Keratinocyte (primary cell): ENCODE data around the gene SLC6A16.

Experiments
- EZH2 ChIP-seq: IDR thresholded peaks from one replicate; pipeline ENCODE4 v1.6.1; 2012; ENCODE audit warnings: inconsistent platforms, mild to moderate bottlenecking, low read length, moderate library complexity
- TF ChIP-seq, protein P1 (sequence below), 3 experiments: IDR thresholded peaks in 1 of 3; conservative IDR thresholded peaks in 1 of 3; optimal IDR thresholded peaks in 1 of 3; 2 replicates in 2 of 3; 3 replicates in 1 of 3; pipeline versions ENCODE3 to v1.5.1; 2011; ENCODE audit warnings: low read length in 3 of 3, mild to moderate bottlenecking in 3 of 3, moderate library complexity in 2 of 3, control low read depth in 1 of 3, inconsistent platforms in 1 of 3; ENCODE audit not compliant: insufficient read depth in 2 of 3; ENCODE audit errors: extremely low read depth in 1 of 3

DNA sequence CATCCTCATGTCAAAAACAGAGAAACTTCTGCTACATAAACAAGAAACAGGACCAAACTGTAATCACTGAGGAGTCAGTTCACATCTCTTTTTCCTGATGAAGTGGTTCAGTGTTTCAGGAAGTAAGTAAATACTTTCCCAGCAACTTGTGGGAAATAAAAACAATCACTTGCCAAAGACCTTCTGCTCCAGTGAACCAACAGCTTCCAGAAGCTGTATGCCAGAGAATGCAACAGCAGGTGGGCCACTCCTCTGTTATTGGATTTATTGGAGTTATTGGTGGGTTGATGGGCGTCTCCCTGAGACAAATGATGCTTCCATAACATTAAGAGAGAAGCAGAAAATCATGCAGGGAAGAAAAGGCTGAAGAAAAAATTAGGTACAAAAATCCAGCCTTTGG is 9.9 kb downstream of the SLC6A16 start:
- TF ChIP-seq EZH2, result no peak
- TF ChIP-seq, protein P1, sequence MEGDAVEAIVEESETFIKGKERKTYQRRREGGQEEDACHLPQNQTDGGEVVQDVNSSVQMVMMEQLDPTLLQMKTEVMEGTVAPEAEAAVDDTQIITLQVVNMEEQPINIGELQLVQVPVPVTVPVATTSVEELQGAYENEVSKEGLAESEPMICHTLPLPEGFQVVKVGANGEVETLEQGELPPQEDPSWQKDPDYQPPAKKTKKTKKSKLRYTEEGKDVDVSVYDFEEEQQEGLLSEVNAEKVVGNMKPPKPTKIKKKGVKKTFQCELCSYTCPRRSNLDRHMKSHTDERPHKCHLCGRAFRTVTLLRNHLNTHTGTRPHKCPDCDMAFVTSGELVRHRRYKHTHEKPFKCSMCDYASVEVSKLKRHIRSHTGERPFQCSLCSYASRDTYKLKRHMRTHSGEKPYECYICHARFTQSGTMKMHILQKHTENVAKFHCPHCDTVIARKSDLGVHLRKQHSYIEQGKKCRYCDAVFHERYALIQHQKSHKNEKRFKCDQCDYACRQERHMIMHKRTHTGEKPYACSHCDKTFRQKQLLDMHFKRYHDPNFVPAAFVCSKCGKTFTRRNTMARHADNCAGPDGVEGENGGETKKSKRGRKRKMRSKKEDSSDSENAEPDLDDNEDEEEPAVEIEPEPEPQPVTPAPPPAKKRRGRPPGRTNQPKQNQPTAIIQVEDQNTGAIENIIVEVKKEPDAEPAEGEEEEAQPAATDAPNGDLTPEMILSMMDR (optimal IDR thresholded peaks at IDR 0.05 in 1 of 3, IDR thresholded peaks at IDR 0.05 in 1 of 3, conservative IDR thresholded peaks at IDR 0.05 in 1 of 3; ENCODE audit: extremely low read depth in 1 of 3, insufficient read depth in 2 of 3, low read length in 3 of 3), result no peak
